GM12873 (cell line): ENCODE results near the gene ZNF484.

Experiments
- TF ChIP-seq, protein P1 (sequence below): IDR thresholded peaks from 2 replicates; pipeline ENCODE4 v1.5.1; 2012; ENCODE audit warnings: low read depth, mild to moderate bottlenecking, moderate library complexity, low read length, control low read depth; ENCODE audit not compliant: insufficient read depth; ENCODE audit errors: missing control alignments

The ZNF484 gene

DNA sequence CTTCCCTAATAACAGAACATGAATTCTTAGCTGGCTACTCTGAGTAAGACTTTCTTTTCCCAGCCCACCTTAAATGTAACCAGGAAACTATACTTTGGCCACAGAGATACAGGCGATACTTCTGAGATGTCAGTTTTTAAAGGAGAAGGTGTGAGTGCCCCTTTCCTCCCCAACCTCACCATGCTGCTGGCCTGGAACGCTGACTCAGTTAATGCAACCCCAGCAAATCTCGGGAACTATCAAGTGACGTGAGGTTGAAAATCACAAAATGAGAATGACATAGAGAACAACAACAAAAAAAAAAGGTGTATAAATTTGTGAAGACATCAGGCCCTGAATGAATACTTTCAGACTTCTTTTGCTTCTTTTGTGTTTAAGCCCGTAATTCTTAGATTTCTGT, 13.7 kb downstream of the ZNF484 start:
- TF ChIP-seq, protein P1, sequence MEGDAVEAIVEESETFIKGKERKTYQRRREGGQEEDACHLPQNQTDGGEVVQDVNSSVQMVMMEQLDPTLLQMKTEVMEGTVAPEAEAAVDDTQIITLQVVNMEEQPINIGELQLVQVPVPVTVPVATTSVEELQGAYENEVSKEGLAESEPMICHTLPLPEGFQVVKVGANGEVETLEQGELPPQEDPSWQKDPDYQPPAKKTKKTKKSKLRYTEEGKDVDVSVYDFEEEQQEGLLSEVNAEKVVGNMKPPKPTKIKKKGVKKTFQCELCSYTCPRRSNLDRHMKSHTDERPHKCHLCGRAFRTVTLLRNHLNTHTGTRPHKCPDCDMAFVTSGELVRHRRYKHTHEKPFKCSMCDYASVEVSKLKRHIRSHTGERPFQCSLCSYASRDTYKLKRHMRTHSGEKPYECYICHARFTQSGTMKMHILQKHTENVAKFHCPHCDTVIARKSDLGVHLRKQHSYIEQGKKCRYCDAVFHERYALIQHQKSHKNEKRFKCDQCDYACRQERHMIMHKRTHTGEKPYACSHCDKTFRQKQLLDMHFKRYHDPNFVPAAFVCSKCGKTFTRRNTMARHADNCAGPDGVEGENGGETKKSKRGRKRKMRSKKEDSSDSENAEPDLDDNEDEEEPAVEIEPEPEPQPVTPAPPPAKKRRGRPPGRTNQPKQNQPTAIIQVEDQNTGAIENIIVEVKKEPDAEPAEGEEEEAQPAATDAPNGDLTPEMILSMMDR = no peak

DNA sequence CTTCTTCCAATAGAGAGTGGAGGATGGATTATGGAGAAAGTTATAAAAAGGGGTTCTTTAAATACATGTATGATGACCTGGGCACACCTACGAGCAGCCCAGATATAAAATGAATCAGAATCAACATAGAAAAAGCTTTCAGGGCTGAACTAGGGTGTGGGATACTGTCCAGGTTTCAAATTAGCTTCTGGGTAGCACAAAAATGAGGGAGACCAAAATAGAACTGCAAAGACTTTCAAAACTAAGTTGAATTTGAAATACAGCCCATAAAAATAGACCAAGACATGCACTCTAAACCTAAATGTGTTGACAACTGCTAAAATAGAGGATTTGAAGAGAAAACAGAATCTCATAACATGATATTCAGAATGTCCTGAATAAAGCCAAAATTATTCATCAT, 17.0 kb downstream of the ZNF484 start:
- TF ChIP-seq, protein P1 = no peak

DNA sequence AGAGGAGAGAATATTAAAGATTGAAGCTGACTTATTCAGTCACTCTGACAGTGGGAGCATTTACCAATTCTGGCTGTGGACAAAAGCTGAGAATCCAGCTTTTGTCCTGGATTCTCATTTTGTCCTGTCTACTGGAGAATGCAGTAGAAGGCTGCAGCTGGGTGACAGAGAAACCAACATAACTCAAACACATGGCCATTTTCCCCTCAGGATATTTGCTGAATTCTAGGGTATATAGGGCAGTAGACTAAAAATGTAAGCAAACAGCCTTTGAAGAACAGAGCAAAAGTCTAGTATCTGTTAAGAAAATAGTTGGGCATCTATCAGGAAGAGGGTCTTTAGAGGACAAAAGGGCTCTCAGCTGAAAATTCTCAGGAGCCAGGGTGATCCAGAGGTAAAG, 20.6 kb downstream of the ZNF484 start:
- TF ChIP-seq, protein P1 = no peak

DNA sequence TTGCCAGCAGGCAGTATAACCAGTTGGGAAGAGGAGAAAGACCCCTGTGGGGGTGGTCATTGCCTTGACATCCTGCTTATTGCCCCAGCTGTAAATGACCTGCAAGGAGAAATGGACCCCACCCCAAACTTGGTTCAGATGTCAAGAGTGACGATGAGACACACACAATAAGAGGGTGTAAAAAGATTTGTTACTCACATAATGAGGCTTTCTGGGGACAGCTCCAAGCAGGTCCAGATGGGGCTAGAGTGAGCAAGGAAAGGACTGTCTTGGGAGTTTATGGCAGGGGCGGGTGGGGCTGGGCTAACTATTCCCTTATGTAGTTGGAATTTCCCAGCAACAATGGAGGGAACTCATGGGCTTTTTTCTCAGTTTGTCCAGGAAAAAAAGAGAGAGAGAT, 24.1 kb downstream of the ZNF484 start:
- TF ChIP-seq, protein P1 = no peak

DNA sequence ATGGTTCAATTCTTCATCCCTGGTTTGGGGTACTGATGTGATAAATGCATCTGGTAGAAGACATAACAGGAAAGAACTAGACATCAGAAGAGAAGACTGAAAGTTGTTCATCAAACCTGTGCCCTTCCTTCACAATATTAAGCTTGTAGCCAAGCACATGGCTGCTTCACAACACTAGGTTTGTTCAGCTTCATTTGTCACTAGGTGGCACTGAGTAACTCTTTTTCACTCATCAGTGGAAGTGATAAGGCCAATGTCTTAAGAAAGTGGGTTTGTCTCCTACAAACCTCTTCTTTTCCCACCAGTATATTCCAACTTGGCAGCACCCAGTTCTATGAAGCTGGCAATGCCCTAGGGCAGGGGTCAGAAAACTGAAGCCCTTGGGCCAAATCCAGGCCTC, 26.9 kb downstream of the ZNF484 start:
- TF ChIP-seq, protein P1 = no peak

DNA sequence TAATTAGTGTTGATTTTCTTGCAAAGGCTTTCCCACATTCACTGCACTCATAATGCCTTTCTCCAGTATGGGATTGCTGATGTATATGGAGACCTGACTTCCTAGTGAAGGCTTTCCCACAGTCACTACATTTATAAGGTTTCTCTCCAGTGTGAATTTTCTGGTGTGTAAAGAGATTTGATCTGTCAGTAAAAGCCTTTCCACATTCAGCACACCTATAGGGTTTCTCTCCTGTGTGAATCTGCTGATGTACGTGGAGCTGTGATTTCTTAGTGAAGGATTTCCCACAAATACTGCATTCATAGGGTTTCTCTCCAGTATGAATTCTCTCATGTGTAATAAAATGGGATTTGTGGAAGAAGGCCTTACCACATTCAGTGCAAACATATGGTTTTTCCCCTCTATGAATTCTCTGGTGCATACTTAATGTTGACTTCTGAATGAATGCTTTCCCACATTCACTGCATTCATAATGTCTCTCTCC, 31.1 kb downstream of the ZNF484 start:
- TF ChIP-seq, protein P1 = no peak

DNA sequence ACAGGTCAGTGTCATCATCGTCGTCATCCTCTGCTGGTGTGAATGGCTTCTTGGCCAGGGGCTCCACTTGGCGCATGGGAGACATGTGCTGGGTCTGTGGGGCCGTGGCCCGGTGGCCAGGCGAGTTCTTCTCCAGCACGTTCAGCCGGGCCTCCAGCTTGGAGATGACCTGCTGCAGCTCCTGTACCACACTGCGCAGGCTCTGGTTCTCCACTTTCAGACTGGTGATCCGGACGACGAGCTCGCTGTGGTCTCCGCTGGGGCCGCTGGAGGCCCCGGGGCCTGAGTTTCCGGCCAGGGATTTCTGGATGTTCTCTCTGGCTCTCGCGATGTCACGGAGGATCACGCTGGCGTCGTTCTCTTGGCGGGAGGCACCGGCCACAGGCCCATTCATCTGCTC, 40.6 kb downstream of the ZNF484 start:
- TF ChIP-seq, protein P1 = no peak
